NCI-H1417 treated with DMSO at 0.1 percent for 48 hours (cell line): ENCODE measurements around the gene DYNC2LI1.

ENCODE experiments used
- DNase-seq: peaks from one replicate; lab custom pipeline; 2025; lab: John Stamatoyannopoulos, UW

DYNC2LI1 gene

DNA sequence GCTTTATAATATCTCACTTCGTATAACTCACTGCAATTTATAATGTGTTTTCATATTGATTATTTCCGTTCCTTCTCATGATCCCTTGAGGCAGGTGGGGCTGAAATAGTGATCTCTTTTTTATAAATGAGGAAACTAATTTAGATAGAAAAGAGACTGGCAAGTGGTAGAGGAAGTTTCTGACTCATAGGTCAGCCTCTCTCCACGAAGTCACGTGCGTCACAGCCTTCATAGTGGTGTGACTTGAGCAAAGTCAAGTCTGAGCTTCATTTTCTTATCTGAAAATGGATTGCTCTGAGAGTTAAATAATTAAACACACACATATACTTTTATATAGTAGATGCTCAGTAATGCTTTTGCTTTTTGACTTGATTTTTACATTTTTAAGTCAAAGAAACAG lies 44.9 kb downstream of the DYNC2LI1 start:
- DNase-seq: no peak

DNA sequence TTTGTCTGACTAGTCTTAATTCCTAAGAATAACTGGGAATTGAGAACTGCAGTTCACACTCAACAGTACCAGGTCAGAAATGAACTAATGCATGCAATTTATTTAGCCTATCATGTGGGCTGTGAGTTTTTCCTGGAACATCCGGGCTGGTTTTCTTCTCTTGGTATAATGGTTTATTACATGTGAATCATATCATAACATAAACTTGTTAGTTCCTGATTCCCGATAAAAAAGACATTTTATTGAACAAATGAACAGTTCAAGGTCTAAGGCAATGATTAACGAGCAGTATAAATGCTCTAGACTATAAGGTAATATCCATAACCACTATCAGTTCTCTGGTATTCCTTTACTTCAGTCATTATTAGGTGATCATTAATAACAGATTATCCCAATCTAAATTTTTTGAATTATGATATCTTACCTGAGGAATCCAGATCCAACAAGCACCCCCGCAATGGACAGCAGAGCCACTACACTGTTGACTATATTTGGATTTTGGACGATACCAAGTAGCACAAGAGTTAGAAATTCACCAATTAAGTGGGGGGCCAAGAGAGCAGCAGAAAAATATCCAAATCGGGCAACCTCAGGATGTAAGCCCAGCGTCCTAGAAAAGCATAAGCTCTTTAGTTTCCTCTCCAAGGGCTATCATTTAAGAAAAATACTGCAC lies 45.8 kb downstream of the DYNC2LI1 start:
- DNase-seq: no peak

DNA sequence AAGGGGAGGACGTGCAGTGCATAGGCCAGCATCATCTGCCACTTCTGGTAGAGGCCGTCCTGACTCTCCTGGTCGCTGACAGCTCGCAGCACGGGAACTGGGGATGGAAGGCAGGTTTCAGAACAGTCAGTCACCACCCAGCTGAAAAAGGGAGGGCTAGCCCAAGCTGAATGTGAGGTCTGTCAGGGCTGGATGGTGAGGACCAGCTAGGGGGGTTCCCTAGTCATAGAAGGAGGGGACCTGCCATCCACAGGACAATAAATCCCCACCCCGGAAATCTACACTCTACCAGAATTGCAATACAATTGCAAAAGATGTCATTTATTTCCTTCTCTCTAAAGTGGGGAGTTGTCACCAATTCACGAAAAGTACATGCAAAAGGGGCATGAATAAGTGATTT lies 49.0 kb downstream of the DYNC2LI1 start:
- no peak for DNase-seq

DNA sequence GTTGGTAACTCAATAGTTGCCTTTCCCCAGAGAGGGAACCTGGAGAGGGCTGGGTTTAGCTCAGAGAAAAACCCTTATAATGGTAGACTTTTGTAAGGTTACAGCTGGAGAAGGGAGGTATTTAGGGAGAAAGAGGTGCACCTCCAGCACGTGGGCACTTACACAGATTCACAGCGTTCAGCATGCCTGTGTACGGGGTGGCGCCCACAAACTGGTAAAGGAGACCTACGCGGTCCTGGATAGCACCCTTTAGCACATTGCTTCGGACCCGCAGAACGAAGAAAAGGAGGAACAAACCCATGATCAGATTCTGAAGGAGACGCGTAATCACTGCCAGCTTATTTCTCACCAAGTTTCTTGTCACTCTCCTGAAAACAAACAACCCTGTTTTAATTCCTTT lies 49.9 kb downstream of the DYNC2LI1 start:
- DNase-seq: no peak

DNA sequence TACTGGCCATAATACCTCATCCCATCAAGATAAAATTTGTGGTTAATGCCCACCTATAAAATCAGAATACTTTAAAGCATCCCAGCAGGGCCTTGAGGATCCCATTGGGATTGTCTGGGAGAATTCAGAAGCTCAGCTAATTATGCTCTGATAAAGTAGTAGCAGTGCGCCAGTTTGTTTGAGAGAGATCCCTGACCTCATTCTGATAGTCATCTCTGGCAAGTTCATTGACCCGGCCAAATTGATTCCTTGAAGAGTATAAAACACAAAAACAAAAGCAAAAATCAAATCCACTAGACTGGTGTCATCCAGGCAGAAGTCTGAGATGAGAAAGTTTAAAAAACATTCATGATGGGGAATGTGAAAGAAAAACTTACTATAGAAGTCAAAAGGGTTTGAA lies 50.7 kb downstream of the DYNC2LI1 start:
- DNase-seq: no peak

DNA sequence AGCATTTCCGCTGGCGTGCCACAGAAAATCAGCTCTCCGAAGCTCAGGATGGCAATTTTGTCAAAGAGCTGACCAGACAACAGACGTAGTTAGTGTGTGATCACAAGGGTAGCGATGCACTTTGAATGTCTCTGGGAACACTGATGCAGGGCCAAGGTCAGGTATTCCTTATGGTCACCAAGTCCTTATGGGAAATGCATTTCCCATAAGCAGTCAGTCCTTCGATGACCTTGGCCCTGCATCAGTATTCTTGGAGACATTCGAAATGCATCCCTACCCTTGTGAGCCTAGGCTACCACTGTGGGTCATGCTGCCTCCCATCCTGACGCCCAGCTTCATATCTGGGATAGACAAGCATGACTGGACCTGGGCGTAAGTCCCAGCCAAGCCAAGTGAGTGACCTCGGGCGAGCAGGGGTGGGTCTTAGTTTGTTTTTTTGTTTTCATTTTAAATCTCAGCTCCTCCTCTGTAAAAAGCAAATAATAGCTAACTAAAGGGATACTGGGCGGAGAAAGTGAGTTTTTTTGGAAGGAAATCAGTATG lies 51.2 kb downstream of the DYNC2LI1 start:
- no peak for DNase-seq

DNA sequence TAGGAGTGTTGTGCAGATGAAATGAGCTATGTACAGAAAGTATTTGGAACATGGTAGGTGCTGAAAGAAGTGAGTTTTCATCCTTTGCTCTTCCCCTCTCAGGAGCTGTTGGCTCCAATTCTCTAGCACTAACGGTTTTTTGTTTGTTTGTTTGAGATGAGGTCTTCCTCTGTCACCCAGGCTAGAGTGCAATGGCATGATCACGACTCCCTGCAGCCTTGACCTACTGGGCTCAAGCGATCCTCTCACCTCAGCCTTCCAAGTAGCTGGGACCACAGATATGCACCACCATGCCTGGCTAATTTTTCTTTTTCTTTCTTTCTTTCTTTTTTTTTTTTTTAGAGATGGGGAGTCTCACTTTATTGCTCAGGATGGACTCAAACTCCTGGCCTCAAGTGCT lies 52.0 kb downstream of the DYNC2LI1 start:
- no peak for DNase-seq

DNA sequence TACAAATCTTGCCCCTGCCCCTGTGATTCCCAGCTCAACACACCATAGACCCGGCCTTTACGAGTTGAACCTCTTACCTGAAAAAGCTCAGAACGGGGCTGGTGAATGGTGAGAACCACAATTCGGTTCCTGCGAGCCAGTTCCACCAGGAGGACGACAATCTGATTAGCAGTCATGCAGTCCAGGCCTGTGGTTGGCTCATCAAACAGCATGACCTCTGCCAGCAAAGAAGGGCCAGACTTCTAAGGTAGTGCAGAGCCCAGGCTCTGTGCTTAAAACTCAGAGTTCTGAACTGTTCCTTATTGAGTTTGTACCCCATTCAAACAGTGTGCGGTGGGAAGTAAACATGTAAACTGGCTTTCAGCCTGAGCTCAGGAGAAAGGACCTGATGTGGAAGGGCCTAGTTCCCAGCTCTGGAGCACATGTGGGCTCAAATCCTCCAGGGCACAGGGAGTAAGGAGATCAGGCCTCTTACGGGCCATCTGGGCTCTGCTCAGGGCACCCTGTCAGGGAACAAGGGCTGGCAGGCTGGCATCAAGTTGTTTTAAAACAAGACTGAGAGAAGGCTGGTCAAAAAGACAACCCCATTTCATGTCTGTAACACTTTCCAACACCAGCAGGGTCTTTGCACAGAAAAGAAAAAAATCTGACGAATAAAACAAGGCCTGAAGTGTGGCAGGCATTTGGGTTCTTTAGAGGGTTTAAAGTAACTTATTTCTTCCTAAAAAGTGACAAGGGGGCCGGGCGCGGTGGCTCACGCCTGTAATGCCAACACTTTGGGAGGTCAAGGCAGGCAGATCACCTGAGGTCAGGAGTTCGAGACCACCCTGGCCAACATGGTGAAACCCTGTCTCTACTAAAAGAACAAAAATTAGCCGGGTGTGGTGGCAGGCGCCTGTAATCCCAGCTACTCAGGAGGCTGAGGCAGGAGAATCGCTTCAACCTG lies 52.7 kb downstream of the DYNC2LI1 start:
- DNase-seq: no peak

DNA sequence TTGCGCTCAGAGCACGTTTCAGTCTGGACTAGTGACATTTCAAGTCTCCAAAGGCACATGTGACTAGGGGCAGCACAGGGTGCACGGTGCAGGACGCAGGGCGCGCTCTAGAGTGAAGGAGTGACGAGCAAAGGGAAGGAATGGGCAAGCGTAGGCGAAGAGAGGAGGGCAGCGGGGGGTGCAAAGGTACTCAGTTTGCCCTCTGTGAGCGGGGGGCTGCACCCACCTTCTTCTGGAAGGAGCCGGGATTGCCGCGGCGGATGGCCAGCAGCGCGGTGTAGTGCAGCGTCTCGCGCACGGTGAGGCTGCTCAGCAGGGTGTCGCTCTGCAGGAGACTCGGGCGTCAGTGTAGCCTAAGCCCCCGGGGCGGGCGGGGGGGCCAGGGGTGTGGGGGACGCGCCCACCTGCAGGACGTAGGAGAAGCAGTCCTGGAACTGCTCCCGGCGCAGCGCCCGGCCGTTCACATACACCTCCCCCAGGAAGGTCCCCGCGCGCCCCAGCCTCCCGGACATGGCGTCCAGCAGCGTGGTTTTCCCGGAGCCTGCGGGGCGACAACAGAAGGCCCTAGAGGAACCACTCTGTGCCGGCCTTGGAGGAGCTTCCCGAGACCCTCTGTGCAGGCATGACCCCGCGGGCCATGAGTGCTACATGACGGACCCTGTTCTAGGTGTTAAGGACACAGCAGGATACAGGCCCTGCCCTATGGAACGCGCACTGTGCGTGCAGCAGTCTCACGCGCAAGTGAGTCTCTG lies 57.9 kb downstream of the DYNC2LI1 start:
- DNase-seq: no peak

DNA sequence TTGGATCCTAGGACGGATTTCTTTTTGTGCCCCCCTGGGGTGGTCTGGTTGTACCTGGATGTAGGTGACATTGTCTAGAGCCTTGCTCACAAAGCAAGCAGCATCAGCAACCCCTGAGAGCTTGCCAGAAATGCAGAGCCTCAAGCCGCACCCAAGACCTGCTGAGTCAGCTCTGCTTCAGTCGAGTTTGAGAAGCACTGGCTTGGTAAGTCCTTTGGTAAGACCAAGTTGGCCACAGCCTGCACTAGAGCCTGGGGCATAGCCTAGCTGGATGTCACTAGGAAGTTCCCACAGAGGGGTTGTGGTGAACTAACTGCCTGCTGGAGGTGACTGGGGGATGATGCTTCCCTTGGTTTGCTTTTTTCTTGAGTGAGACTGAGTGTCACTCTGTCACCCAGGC lies 58.6 kb downstream of the DYNC2LI1 start:
- no peak for DNase-seq

DNA sequence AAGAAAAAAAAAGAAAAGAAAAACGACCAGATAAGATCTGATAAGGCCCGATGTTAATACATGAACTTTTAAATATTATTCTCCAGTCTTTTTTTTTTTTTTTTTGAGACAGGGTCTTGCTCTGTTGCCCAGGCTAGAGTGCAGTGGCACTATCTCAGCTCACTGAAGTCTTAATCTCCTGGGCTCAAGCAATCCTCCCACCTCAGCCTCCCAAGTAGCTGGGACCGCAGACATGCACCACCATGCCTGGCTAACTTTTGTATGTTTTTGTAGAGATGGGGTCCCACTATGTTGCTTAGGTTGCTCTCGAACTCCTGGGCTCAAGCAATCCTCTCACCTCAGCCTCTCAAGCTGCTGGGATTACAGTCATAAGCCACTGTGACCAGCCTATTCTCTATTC lies 63.2 kb downstream of the DYNC2LI1 start:
- DNase-seq: no peak

DNA sequence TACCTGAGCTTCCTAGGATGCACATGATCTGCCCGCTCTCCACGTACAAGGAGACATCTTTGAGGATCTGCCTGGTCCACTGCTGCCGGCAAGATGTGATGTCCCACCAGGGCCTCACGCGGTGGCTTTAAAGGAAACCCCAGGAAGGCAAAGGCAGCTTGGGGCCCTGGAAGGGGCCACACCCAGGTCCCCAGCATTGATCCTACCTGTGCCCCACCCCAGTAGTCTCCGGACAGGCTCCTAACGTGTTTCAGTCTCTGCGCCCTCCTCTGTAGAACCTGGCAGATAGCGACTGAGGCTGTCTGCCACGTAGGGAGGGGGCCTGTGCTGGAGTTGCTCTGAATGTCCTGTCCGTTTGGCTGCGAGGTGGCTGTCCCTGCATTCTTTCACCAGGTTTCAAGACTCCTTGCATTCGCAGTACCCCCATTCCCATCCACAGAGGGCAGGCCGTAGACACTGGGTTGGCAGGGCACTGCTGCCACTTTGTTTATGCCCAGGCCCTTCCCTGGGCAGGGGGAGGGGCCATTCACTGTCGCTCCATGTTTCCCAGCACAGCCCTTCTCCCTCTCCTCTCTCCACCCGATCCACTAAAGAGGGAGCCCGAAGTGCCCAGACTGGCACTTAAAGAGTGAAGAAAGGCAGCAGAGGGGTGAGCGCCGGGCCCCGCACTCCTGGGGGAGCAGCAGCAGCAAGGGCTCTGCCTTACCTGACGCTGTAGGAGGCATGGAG lies 64.2 kb downstream of the DYNC2LI1 start:
- no peak for DNase-seq

DNA sequence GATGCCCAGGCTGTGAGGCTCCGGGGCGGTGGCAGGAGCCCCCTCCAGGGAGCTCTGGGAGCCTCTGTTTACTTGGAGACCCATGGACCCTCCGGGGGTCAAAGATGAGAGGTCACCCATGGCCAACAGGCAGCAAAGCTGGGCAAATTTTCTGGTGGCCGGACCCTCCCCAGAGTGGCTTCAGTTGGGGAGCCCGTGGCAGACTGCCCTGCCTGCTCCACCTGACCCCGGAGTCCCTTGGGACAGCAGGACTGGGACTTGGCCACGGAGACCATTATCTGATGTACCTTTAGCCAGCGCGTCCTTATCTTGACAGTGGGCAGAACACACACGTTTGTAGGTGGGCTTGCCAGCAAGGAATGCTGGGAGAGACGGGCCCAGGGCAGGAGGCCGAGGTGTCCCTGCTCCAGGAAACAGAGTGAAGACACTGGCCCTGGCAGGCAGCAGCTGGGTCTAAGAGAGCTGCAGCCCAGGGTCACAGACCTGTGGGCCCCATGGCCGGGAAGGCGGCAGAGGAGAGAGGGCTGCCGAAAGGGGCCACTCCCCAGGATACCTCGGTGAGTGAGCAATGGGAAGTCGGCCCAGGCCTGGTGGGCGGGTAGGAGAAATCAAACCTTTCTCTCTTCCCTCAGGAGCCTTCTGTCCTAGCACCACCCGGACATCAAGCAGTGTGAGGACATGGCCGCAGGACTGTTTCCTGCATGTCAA lies 64.9 kb downstream of the DYNC2LI1 start, which contains the start of the genes ABCG5 and ABCG8:
TSS of gene ABCG5 (minus strand) at position 280 of the 708 bp plus-strand sequence. CDS start at position 120, 160 bp downstream.
TSS of gene ABCG8 (plus strand) at position 412 of the 708 bp plus-strand sequence. CDS start at position 495, 83 bp downstream.
- no peak for DNase-seq

DNA sequence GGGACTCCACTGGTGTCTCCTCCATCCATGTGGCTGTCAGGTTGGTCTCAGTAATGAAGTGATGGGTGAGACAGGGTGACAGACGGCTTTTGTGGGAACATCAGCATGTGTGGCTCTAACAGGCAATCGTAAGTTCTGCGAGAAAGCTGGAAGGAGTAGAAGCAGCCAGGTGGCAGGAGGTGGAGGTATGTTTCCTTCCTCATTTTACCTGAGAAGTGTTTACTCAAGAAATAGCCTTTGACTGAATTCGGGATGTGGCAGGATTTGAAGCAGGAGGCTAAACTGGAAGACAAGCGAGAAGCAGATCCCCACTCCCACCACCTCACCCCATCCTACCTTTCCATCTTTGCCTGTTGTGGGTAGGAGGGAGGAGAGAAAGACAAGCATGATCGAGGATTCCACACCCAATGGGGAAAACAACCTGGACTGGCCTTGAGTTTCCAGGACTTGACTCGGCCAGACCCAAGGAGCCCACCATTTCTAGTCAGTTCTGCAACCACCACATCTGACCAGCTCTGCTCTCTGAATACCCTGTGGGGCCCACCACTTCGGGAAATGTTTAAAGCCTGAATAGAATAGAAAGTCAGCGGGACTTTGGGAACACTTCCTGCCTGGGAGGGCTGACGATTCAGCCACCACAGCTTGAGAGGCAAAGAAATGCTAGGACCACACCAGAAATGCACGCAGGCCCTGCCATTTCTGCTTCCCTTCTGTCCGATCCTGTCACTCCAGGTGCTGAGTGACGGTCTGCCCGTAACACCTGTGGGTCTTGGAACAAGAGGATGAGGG lies 66.1 kb downstream of the DYNC2LI1 start:
- DNase-seq: no peak

DNA sequence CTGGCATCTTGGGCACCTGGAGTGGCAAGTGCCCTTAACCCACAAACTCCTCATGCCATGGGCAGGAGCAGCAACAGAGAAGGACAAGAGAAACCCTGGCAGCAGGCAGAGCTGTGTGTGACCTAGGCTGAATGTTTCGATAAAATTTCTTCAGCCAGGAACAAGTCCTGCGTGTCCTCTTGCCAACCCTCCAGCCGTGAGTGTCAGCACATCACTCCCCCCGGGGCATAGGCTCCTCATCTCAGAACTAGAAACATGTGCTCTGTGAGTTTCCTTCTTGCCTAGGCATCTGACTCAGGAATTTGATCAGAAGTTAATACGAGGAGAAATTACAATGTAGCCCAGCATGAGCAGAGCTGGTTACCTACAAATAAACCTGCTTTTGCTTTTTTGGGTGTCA lies 67.1 kb downstream of the DYNC2LI1 start:
- no peak for DNase-seq

DNA sequence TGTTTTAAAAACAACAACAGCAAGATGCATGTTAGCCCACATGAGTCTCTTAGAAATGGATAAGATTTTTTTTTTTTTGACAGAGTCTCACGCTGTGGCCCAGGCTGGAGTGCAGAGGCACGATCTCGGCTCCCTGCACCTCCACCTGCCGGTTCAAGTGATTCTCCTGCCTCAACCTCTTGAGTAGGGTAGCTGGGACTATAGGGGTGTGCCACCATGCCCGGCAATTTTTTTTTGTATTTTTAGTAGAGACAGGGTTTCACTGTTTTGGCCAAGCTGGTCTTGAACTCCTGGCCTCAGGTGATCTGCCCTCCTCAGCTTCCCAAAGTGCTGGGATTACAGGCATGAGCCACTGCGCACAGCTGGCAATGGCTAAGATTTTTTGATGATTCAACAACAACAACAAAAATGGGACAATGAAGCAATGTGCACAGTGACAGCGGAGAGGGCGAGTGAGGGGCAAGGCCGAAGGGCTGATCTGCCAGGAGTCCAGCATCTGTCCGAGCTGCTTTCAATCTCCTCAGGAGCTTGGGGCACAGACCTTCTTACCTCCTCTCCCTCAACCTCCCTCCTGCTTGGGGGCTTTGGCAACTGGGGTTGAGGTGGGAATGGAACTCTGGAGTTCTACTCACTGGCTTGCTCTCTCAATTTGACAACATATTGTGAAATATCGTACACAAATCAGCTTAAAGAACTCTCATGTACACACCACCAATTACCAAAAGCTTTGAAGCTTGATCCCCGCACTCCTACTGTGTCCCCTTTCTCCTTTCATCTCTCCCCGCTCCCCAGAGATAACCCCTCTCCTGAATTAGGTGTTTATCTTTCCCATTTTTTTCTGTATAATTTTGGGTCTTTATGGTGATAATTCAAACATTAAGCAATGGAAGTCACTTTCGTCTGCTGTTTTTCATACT lies 68.4 kb downstream of the DYNC2LI1 start:
- no peak for DNase-seq

DNA sequence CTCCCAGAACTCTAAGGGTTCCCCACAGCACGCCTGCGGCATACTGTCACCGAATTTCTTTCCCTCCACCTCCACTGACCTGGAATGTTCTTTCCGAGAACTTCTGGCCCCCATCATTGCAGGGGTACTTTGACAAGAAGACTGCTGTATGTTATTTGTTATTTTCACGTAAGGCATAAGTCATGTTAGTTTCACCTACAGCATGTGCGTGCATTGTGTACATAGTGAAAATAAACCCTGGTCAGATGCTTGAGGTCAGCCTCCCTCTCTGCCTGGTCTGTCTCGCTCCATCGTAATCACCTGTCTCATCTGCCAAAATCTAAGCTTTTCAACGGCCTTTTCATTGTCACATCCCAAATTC lies 69.0 kb downstream of the DYNC2LI1 start:
- no peak for DNase-seq

DNA sequence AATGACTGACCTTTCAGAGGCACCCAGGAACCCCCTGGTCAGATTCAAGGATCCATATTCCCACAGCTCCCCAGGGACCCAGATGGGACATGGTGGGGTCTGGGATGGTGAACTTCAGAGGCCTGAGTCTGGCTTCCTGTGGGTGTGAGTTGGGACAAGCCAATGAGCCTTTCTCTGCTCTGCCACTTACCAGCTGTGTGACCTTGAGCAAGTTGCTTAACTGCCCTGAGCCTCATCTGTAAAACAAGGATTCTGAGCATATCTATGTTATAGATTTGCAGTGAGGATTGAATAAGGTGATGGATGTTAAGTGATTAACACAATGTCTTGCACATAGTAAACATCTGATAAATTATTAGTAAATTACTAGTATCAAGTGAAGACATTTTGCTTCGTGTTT lies 71.3 kb downstream of the DYNC2LI1 start:
- DNase-seq: no peak
